ENCODE results near the gene DTHD1.

Gene DTHD1

GRCh38 chr4:36269533-36270173, 11.8 kb upstream of the DTHD1 start:
- FAIRE-seq: no peak

- FAIRE-seq: no peak
These were observed 8.1 kb upstream of the DTHD1 start for GRCh38 chr4:36273276-36273675.

GRCh38 chr4:36274158-36274557, 7.3 kb upstream of the DTHD1 start:
- FAIRE-seq: no peak

GRCh38 chr4:36277533-36277932, 3.9 kb upstream of the DTHD1 start:
- no peak for FAIRE-seq

- FAIRE-seq: no peak
These were observed 2.6 kb upstream of the DTHD1 start for GRCh38 chr4:36278789-36279188.

GRCh38 chr4:36280555-36280954, 861 bp upstream of the DTHD1 start:
- no peak for FAIRE-seq

- FAIRE-seq: no peak
These were observed 1.2 kb downstream of the DTHD1 start for GRCh38 chr4:36282503-36283030.

GRCh38 chr4:36283912-36284465, 2.6 kb downstream of the DTHD1 start:
- no peak for FAIRE-seq

- no peak for FAIRE-seq
These were observed 4.5 kb downstream of the DTHD1 start for GRCh38 chr4:36285784-36286480.

- no peak for FAIRE-seq
These were observed 5.1 kb downstream of the DTHD1 start for GRCh38 chr4:36286481-36286871.

- FAIRE-seq: peak; percentile 79
These were observed 7.5 kb downstream of the DTHD1 start for GRCh38 chr4:36288731-36289426.

GRCh38 chr4:36290641-36291040, 9.2 kb downstream of the DTHD1 start:
- FAIRE-seq: no peak

- no peak for FAIRE-seq
These were observed 11.3 kb downstream of the DTHD1 start for GRCh38 chr4:36292556-36293188.

- no peak for FAIRE-seq
These were observed 19.7 kb downstream of the DTHD1 start for GRCh38 chr4:36301127-36301526.

- FAIRE-seq: no peak
These were observed 22.2 kb downstream of the DTHD1 start for GRCh38 chr4:36303426-36304137.

- FAIRE-seq: no peak
These were observed 22.8 kb downstream of the DTHD1 start for GRCh38 chr4:36304138-36304681.

GRCh38 chr4:36308150-36308549, 26.7 kb downstream of the DTHD1 start:
- FAIRE-seq: no peak

GRCh38 chr4:36310216-36310615, 28.8 kb downstream of the DTHD1 start:
- no peak for FAIRE-seq

GRCh38 chr4:36310793-36311192, 29.4 kb downstream of the DTHD1 start:
- FAIRE-seq: no peak

- no peak for FAIRE-seq
These were observed 31.1 kb downstream of the DTHD1 start for GRCh38 chr4:36312511-36312910.

GRCh38 chr4:36313301-36313700, 31.9 kb downstream of the DTHD1 start:
- no peak for FAIRE-seq

GRCh38 chr4:36313703-36314102, 32.3 kb downstream of the DTHD1 start:
- no peak for FAIRE-seq

All from endometrium (tissue), 2 donors.